Effector CD4-positive, alpha-beta T cell (primary cell): ENCODE results near the gene KIF25.
"Not testable (repeated sequence)": the region's sequence is repeated elsewhere in the genome, so short reads cannot be mapped to it uniquely, and the experiment has no call there.

ENCODE experiments used
- DNase-seq: peaks from one replicate; pipeline ENCODE4 v3.0.0-alpha.2; 2020

KIF25 gene

DNA sequence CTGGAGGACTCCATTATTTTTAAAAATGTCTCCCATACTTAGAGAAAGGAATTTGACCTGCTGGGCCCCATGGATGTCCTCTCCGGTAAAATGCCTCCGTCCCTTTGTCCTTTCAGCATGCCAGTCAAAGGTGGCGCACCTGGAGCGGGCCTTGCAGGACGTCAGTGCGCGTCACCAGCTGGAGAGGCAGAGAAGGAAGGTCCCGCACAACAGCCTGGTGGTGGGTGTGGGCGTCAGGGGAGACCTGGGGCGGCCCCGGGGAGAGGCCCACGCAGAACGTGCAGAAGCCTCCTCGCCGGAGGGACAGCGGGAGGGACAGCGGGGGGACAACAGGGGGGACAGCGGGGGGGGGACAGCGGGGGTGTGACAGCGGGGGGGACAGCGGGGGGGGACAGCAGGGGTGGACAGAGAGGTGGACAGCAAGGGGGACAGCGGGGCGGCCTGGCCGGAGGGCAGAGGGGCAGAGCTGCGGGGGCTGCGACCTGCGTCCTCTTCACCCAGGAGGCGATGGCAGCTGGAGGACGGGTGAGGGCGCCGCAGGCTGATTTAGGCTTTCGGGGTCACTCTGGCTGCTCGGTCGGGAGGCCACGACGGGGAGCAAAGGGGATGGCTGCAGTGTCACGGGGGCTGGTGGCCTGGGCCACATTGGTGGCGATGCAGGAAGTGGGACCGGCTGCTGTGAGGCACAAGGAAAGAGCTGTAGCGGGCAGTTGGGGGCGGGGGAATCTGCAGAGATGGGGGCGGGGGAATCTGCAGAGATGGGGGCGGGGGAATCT is 859 bp upstream of the KIF25 start:
- no peak for DNase-seq

DNA sequence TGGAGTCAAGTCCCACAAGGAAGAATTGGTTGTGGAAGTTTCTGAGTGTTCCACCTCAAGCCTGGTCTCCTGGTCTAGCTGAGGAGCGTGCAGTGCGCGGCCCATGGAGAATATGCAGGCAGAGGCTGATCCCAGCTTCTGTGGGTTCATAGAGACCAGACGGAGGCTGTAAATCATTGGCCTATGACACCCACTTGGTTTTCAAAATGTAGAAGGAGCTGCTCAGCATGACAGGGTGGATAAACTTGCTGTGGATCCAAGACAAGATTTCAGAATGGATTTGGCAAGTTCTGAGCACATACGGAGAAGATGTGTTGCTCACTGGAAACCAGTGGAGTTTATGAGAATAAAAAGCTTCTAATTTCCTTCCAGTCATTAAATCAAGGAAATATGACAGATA is 744 bp downstream of the KIF25 start:
- DNase-seq: no peak

GRCh38 chr6:168000198-168001028 is 2.9 kb downstream of the KIF25 start:
- no peak for DNase-seq

DNA sequence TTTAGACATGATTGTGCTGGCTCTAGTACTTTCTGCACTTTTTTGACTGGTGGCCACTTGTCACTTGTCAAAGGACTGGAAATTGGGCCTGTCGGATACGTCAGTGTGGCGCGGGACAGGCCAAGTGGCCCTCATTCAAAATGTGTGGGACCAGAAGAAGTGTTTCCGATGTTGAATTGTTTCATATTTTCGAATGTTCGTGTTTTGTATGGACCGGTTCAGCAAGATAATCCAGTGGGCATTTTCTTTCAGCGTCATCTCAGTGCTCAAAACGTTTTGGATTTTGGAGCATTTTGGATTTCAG is 3.5 kb downstream of the KIF25 start:
- DNase-seq: no peak

DNA sequence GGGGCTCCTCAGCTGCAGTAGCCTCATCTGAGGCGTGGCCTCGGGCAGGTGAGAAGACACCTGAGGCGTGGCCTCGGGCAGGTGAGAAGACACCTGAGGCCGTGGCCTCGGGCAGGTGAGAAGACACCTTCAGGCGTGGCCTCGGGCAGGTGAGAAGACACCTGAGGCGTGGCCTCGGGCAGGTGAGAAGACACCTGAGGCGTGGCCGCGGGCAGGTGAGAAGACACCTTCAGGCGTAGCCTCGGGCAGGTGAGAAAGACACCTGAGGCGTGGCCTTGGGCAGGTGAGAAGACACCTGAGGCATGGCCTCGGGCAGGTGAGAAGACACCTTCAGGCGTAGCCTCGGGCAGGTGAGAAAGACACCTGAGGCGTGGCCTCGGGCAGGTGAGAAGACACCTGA is 4.0 kb downstream of the KIF25 start:
- not testable (repeated sequence) for DNase-seq

GRCh38 chr6:168002804-168003203 is 5.3 kb downstream of the KIF25 start:
- DNase-seq: no peak

GRCh38 chr6:168004023-168004422 is 6.6 kb downstream of the KIF25 start:
- no peak for DNase-seq

- no peak for DNase-seq
Observed at GRCh38 chr6:168004945-168005344, 7.5 kb downstream of the KIF25 start.

- no peak for DNase-seq
Observed at GRCh38 chr6:168005796-168006195, 8.3 kb downstream of the KIF25 start.

- no peak for DNase-seq
Observed at GRCh38 chr6:168007592-168008338, 10.3 kb downstream of the KIF25 start.

DNA sequence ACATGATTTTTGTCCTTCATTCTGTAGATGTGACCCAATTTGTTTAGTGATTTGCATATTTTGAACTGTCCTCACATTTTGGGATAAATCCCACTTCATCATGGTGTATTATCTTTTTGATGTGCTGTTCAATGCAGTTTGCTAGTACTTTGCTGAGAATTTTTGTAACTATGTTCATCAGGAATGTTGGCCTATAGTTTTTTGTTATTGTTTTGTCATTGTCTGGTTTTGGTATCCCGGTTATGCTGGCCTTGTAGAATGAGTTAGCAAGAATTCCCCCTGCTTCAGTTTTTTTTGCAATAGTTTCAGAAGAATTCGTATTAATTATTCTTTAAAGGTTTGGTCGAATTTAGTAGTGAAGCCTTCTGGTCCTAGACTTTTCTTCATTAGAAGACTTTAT is 11.9 kb downstream of the KIF25 start:
- no peak for DNase-seq

DNA sequence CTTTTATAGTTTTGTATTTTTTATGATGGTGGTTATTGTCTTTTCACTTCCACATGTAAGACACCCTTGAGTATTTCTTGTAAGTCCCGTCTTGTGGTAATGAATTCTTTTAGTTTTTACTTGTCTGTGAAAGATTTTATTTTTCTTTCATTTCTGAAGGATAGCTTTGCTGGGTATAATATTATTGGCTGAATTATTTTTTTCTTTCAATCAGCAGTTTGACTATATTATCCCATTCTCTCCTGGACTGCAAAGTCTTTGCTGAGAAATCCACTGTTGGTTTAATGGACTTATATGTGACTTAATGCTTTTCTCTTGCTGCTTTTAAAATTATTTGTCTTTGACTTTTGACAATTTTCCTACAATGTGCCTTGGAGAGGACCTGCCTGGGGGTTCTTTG is 13.8 kb downstream of the KIF25 start:
- DNase-seq: no peak

GRCh38 chr6:168012431-168013249 is 15.2 kb downstream of the KIF25 start:
- DNase-seq: no peak

GRCh38 chr6:168013250-168013915 is 15.9 kb downstream of the KIF25 start:
- no peak for DNase-seq

DNA sequence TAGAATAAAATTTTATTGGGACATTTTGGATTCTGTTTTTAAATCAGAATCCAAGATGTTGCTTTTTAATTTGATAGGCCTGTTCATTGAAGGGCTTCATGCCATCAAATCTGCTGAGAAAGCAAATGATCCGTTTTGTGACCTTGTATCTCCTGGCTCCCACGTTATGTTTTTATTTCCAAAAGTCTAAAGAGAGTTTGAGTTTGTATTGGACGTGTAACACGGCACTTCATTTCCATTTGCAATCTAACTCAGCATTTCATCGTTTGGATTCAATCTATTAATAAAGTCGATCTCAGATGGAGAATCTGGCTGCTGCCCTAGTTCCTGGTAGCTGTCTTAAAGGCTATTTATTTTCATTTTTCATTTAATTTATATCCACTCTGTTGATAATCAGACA is 17.0 kb downstream of the KIF25 start:
- no peak for DNase-seq

GRCh38 chr6:168015009-168015408 is 17.5 kb downstream of the KIF25 start:
- no peak for DNase-seq

DNA sequence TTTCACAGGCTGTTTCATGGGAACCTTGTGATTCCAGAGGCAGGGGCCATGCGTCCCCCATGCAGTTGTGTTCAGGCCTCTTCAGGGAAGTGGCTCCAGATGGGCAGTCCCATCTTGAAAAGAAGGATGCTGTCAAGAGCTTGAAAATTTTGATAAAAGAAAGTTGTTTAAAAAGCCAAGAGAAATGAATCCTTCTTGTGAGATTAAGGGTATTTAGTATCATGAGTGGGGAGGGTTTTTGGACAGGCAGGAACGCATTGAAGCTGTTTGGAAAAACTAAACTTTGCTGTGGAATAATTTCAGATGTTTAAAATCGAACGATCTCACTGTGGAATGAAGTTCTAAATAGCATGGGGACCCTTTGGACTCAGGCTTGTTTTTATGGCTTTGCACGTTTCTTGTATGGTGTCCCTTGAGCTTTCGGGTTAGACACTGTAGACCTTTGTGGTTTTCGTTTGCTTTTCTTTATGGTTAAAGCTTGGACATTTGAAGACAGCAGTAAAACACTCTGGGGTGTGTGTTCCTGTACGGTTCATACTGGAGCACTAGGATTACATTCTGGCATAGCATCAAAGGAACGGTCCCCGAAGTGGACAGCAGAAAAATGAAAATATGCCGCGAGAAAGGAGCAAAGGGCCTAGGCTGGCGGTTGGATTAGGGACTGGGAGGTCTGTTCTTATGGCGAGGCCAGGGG is 18.2 kb downstream of the KIF25 start:
- DNase-seq: no peak

GRCh38 chr6:168016176-168016620 is 18.7 kb downstream of the KIF25 start:
- no peak for DNase-seq

DNA sequence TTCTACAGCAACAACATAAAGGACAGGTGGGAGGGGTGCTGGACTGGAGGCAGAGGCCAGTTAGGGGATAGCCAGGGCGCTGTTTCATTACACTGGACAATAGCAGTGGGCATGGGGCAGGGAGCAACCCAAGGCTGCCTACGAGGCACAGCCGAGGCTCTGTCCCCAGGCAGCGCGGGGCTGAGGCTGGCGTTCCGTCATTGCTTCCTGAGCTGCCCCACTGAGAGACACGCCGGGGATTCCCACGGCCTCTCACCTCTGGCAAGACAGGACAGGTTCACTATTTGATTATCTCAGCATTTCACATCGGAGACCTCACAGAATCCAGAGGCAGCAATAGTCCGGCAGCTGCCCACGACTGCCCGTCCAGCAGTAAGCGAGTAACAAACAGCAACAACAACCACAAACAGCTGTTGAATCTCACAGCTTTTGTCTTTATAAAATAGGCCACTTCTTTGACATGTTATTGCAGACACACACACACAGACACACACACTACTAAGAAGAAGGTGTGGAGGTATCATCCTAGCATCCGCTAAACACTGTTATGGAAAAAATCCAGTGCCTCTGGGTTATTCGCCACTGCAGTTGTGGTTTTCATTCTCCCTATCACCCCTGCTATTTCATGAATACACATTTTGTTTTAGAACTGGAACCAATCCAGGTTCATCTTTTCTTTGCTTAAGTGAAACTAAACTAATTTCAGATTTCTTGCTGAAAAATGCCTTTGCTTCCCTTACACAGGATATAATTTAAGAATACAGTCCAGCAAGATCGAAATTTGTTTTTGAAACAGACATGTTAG is 19.5 kb downstream of the KIF25 start:
- no peak for DNase-seq

DNA sequence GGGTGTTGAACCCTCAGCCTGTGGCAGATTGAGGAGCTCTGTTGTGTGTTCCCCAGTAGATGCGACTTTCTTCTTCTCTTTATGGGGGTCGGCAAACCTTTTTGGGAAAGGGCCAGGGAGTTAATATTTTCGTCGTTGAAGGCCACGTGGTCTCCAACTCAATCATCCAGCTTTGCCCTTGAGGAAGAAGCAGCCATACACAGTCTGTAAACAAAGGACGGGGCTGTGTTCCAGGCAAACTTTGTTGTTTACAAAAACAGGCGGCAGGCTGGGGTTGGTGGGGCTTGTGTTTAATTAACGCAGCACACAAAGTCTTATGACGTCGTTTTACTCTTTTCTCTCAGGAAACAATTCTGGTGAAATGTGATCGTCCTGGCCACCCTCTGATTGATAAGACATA is 20.2 kb downstream of the KIF25 start:
- DNase-seq: no peak

DNA sequence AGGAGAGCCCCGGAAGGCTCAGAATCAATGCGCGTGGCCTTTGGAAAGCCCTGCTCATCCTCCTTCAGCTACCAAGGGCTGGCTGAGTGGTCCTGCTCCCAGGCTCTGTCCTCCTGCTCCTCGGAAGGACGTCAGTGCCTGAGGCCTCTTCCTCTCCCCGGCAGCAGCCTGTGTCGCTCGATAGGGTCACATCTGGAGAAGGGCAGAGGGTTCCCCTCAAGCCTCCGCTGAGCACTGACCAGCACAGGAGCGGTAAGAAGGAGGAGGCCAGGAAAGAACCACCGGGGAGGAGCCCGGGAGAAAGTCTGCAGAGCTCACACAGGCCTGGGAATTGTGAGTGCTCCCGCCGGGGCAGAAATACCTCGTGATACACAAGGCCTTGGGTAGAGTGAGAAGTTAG is 21.2 kb downstream of the KIF25 start:
- DNase-seq: no peak
